ENCODE results near the gene STRAP. TPM values are rescaled to one million over a fixed set of nuclear protein-coding genes. Genes with fewer than 3 reads are reported as not detected.

STRAP gene
- polyA plus RNA-seq, 1 of the 3 experiments (the other 2 are of a cell fraction), result 85.6 TPM

DNA sequence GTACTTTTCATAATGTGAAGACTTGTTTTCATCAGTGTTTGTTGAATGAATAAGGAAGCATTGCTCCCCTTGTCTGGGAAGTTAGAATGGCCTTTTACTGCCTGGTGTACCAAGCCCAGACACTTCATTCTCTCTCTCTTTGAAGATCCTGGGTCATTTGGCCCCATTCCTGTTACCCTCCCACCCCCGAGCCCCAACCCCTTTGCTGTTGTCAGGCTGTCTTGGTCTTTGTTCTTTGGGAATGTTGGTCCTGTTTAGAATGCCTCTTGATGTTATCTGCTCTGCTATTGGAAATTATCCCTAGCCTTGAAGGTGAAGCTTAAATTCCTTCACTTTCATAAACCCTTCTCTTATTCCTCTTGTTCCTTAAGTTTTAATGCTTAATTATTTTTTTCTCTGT is 42.8 kb downstream of the STRAP start (continued):
- TF ChIP-seq USF2 (IDR thresholded peaks at IDR 0.05; ENCODE audit: borderline replicate concordance, low read depth, low read length) (no peak), RXRA (IDR thresholded peaks at IDR 0.05; ENCODE audit: borderline replicate concordance, low read depth) (no peak), ZBTB33 (IDR thresholded peaks at IDR 0.05; ENCODE audit: borderline replicate concordance, low read depth) (no peak), FOXM1 (IDR thresholded peaks at IDR 0.05; ENCODE audit: low read depth) (no peak)

DNA sequence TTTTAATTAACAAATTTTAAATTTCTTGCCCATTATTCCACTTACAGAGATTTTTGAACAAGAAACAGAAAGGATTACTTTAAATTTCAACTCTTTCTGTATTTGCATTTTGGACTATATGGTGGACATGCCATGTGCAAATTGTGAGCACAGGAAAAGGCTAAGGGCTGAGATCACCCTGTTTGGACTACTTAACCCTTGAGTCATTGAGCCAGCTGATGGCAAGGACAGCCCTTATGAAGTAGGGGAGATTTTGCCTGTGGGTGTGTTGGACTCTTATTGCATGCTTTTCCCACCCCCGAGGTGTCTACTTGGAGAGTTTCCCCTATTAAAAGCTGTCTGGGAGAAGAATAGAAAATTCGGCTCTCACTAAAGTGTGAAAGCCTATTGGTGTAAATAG is 46.2 kb downstream of the STRAP start:
- Histone ChIP-seq H3K27me3 (ENCODE audit: insufficient read depth) (no peaks in the 10 kb centered on the region), H3K4me3 (ENCODE audit: low read depth in 2 of 2, low read length in 1 of 2) (no peak overlapping the region), H3K9ac (no peak overlapping the region), H3K79me2 (ENCODE audit: insufficient read depth) (peaks cover 18% of the 10 kb centered on the region), H4K20me1 (ENCODE audit: insufficient read depth) (no peaks in the 10 kb centered on the region), H3K4me1 (ENCODE audit: control insufficient read depth in 1 of 2, insufficient read depth in 2 of 2, low read depth in 1 of 2, low read length in 1 of 2) (peaks cover 9 to 39% of the 10 kb centered on the region in 2 experiments; a peak in 3 of 4 replicates), H3K36me3 (replicated peaks in 1 of 2; ENCODE audit: control insufficient read depth in 1 of 2, insufficient read depth in 2 of 2, low read length in 1 of 2) (no peaks in the 10 kb centered on the region), H3K9me3 (no peaks in the 10 kb centered on the region), H3K4me2 (peak overlapping the region; percentile 65), H3K9me2 (no peaks in the 10 kb centered on the region), H3F3A (replicated peaks; ENCODE audit: insufficient read depth) (peaks cover 17% of the 10 kb centered on the region), H3K27ac (ENCODE audit: low read depth in 2 of 2, low read length in 1 of 2) (peak overlapping the region in 1 of 2 experiments; percentile 41; a peak in 2 of 4 replicates), H2AFZ (ENCODE audit: low read depth) (peak overlapping the region; percentile 35; the same call in 1 of the 2 replicates)
- no peak for DNase-seq
- ChIA-PET POLR2A (no interaction called here), CTCF (interaction anchor here (1.8 kb wide), 1 partner anchor 11 kb away, joined by 4 read pairs; no protein-coding TSS in a partner anchor)
- WGBS (ENCODE audit: low lambda C conversion rate), result 34% methylated on average over 2 of the region's 2 CpGs
- TF ChIP-seq TAF1 (IDR thresholded peaks at IDR 0.05; ENCODE audit: borderline replicate concordance, low read depth, low read length) (no peak), MEF2A (IDR thresholded peaks at IDR 0.05; ENCODE audit: borderline replicate concordance, low read depth) (no peak), USF2 (IDR thresholded peaks at IDR 0.05; ENCODE audit: borderline replicate concordance, low read depth, low read length) (no peak), GABPA (IDR thresholded peaks at IDR 0.05; ENCODE audit: low read depth) (no peak), JUND (IDR thresholded peaks at IDR 0.05) (peak; percentile 77), PBX3 (IDR thresholded peaks at IDR 0.05) (peak; percentile 58), EZH2phosphoT487 (IDR thresholded peaks at IDR 0.05; ENCODE audit: borderline replicate concordance, low read depth) (no peak), FOSL2 (IDR thresholded peaks at IDR 0.05; ENCODE audit: borderline replicate concordance, low read depth) (peak; percentile 81; the same call in 1 of the 2 replicates), TEAD4 (IDR thresholded peaks at IDR 0.05; ENCODE audit: borderline replicate concordance, insufficient read depth) (no peak), SIN3A (IDR thresholded peaks at IDR 0.05; ENCODE audit: borderline replicate concordance, low read depth, low read length) (no peak), RCOR1 (IDR thresholded peaks at IDR 0.05; ENCODE audit: low read length) (no peak), EP300 (IDR thresholded peaks at IDR 0.05; ENCODE audit: borderline replicate concordance in 1 of 2, low read depth in 1 of 2, low read length in 1 of 2) (peak in 1 of 2 experiments; percentile 42; a peak in 1 of 4 replicates), NFIC (IDR thresholded peaks at IDR 0.05; ENCODE audit: borderline replicate concordance) (peak; percentile 22; the same call in 1 of the 2 replicates), FOXM1 (IDR thresholded peaks at IDR 0.05; ENCODE audit: low read depth) (no peak), FOXJ3 (CRISPR knock-in tag; IDR thresholded peaks at IDR 0.05) (no peak), ZBTB33 (IDR thresholded peaks at IDR 0.05; ENCODE audit: borderline replicate concordance, low read depth) (no peak), GATA2 (CRISPR knock-in tag; IDR thresholded peaks at IDR 0.05) (no peak)
- TF ChIP-seq, protein P1, sequence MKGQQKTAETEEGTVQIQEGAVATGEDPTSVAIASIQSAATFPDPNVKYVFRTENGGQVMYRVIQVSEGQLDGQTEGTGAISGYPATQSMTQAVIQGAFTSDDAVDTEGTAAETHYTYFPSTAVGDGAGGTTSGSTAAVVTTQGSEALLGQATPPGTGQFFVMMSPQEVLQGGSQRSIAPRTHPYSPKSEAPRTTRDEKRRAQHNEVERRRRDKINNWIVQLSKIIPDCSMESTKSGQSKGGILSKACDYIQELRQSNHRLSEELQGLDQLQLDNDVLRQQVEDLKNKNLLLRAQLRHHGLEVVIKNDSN (IDR thresholded peaks at IDR 0.05; ENCODE audit: borderline replicate concordance, low read depth), result no peak
- TF ChIP-seq, protein P2, sequence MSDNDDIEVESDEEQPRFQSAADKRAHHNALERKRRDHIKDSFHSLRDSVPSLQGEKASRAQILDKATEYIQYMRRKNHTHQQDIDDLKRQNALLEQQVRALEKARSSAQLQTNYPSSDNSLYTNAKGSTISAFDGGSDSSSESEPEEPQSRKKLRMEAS (IDR thresholded peaks at IDR 0.05; ENCODE audit: low read depth), result peak; percentile 64
- TF ChIP-seq, protein P3, sequence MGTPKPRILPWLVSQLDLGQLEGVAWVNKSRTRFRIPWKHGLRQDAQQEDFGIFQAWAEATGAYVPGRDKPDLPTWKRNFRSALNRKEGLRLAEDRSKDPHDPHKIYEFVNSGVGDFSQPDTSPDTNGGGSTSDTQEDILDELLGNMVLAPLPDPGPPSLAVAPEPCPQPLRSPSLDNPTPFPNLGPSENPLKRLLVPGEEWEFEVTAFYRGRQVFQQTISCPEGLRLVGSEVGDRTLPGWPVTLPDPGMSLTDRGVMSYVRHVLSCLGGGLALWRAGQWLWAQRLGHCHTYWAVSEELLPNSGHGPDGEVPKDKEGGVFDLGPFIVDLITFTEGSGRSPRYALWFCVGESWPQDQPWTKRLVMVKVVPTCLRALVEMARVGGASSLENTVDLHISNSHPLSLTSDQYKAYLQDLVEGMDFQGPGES (IDR thresholded peaks at IDR 0.05; ENCODE audit: low read depth, low read length), result no peak

Measured in SK-N-SH (cell line).